22Rv1 (cell line): ENCODE results near the gene C5AR1.
"Not testable (repeated sequence)": the region's sequence is repeated elsewhere in the genome, so short reads cannot be mapped to it uniquely, and the experiment has no call there.

ENCODE experiments used
- CTCF ChIP-seq: fragments of 450-650 bp; IDR thresholded peaks from 2 replicates; pipeline ENCODE4 v1.5.1; 2017; ENCODE audit warnings: mild to moderate bottlenecking
- ZFX ChIP-seq: fragments of 450-650 bp; IDR thresholded peaks from 2 replicates; pipeline ENCODE4 v1.6.1; 2017; ENCODE audit warnings: antibody characterized with exemption, borderline replicate concordance

GRCh38 chr19:47300867-47301266 lies 8.8 kb upstream of the C5AR1 start:
- not testable (repeated sequence) for TF ChIP-seq CTCF, ZFX
